H1 (cell line): ENCODE data around the gene TRAPPC6A. TPM values are rescaled to one million over a fixed set of nuclear protein-coding genes. Genes with fewer than 3 reads are reported as not detected.

Experiments used
- CTCF ChIA-PET: fragments of 300-600 bp; sonication (Branson Sonifier 250); formaldehyde crosslinking; loops from one replicate; lab custom pipeline; 2021; ENCODE audit not compliant: partially characterized antibody; lab: Charles Lee
- POLR2A ChIA-PET: fragments of 300-600 bp; sonication (Branson Sonifier 250); formaldehyde crosslinking; loops from one replicate; lab custom pipeline; 2021; ENCODE audit warnings: inconsistent platforms; ENCODE audit not compliant: partially characterized antibody; lab: Charles Lee
- DNase-seq, 2 experiments: peaks; one replicate each; pipeline versions ENCODE4 v3.0.0 to v3.0.0-alpha.2; 2010 to 2022; ENCODE audit warnings: low spot score in 2 of 2, low read depth in 1 of 2, mixed read lengths in 1 of 2
- FAIRE-seq: peaks from 2 replicates; lab custom pipeline; 2011; peaks lifted over from hg19 to GRCh38; lab: Jason Lieb, UNC
- H2AFZ ChIP-seq: 2 replicates; pipeline ENCODE4 v1.8.1; 2012; ENCODE audit warnings: low read length, inconsistent platforms
- H2AK5ac ChIP-seq: 2 replicates; pipeline ENCODE4 v1.6.1; 2013; ENCODE audit warnings: low read depth, low read length
- H2BK120ac ChIP-seq: replicated peaks from 2 replicates; pipeline ENCODE3; 2013; ENCODE audit warnings: low read depth, low read length, inconsistent platforms
- H2BK12ac ChIP-seq: 2 replicates; pipeline ENCODE4 v1.6.1; 2013; ENCODE audit warnings: low read depth, low read length
- H2BK15ac ChIP-seq: 2 replicates; pipeline ENCODE4 v1.6.1; 2013; ENCODE audit warnings: low read length
- H2BK20ac ChIP-seq: 2 replicates; pipeline ENCODE4 v1.6.1; 2013; ENCODE audit warnings: low read length
- H2BK5ac ChIP-seq: 2 replicates; pipeline ENCODE4 v1.6.1; 2013; ENCODE audit warnings: low read depth, low read length
- H3K14ac ChIP-seq: 2 replicates; pipeline ENCODE4 v1.6.1; 2013; ENCODE audit warnings: inconsistent platforms; ENCODE audit not compliant: insufficient read length
- H3K18ac ChIP-seq: 2 replicates; pipeline ENCODE4 v1.6.1; 2013; ENCODE audit warnings: low read length; ENCODE audit errors: extremely low read depth
- H3K23ac ChIP-seq: 2 replicates; pipeline ENCODE4 v1.6.1; 2013; ENCODE audit warnings: inconsistent platforms; ENCODE audit not compliant: insufficient read length
- H3K23me2 ChIP-seq: 2 replicates; pipeline ENCODE4 v1.6.1; 2013; ENCODE audit warnings: low read depth, low read length
- H3K27ac ChIP-seq: 2 replicates; pipeline ENCODE4 v1.6.1; 2011; ENCODE audit warnings: low read depth, low read length, inconsistent platforms
- H3K27me3 ChIP-seq, 4 experiments: replicated peaks in 1 of 4; 1 replicate in 1 of 4; 2 replicates in 3 of 4; pipeline versions ENCODE4 v1.6.1 to v1.8.1; 2011 to 2013; ENCODE audit warnings: low read length in 3 of 4, mild to moderate bottlenecking in 3 of 4, inconsistent platforms in 2 of 4, mixed read lengths in 2 of 4, moderate library complexity in 1 of 4; ENCODE audit not compliant: control insufficient read depth in 3 of 4, insufficient read depth in 3 of 4; ENCODE audit errors: extremely low read depth in 1 of 4
- H3K36me3 ChIP-seq, 4 experiments: 2 replicates each; pipeline versions ENCODE4 v1.6.1 to v1.8.1; 2011 to 2013; ENCODE audit warnings: mild to moderate bottlenecking in 4 of 4, low read length in 3 of 4, moderate library complexity in 2 of 4, control low read depth in 1 of 4, inconsistent platforms in 1 of 4; ENCODE audit not compliant: insufficient read depth in 4 of 4, control insufficient read depth in 2 of 4
- H3K4ac ChIP-seq: replicated peaks from 2 replicates; pipeline ENCODE3; 2013; ENCODE audit warnings: low read length, low read depth, mixed read lengths, inconsistent platforms; ENCODE audit not compliant: insufficient read length
- H3K4me1 ChIP-seq, 4 experiments: replicated peaks in 1 of 4; 1 replicate in 1 of 4; 2 replicates in 3 of 4; pipeline versions ENCODE4 v1.6.1 to v1.8.1; 2011 to 2013; ENCODE audit warnings: low read length in 3 of 4, inconsistent platforms in 2 of 4, mixed read lengths in 1 of 4; ENCODE audit not compliant: insufficient read depth in 4 of 4, control insufficient read depth in 3 of 4
- H3K4me2 ChIP-seq, 2 experiments: 2 replicates each; pipeline versions ENCODE4 v1.6.1 to v1.8.1; 2011 to 2013; ENCODE audit warnings: low read depth in 2 of 2, low read length in 2 of 2, control low read depth in 1 of 2, inconsistent platforms in 1 of 2, mild to moderate bottlenecking in 1 of 2; ENCODE audit not compliant: insufficient read depth in 1 of 2
- H3K4me3 ChIP-seq, 4 experiments: fragments of 200-600, 300-600 bp in 1 of 4; sonication (generic), shearing (Covaris generic), sonication (Bioruptor Twin) in 1 of 4; 2 replicates each; pipeline versions ENCODE4 v1.5.1 to v1.8.1; 2011 to 2016; ENCODE audit warnings: low read length in 4 of 4, low read depth in 3 of 4, control low read depth in 2 of 4, inconsistent platforms in 2 of 4, mild to moderate bottlenecking in 2 of 4, mixed read lengths in 1 of 4, moderate library complexity in 1 of 4; ENCODE audit not compliant: insufficient read depth in 2 of 4; ENCODE audit errors: extremely low read depth in 1 of 4
- H3K56ac ChIP-seq: replicated peaks from 2 replicates; pipeline ENCODE3; 2013; ENCODE audit warnings: low read depth, mild to moderate bottlenecking, mixed read lengths, low read length, inconsistent platforms; ENCODE audit not compliant: insufficient read length
- H3K79me1 ChIP-seq: 2 replicates; pipeline ENCODE4 v1.6.1; 2013; ENCODE audit warnings: low read depth, low read length, control low read depth
- H3K79me2 ChIP-seq, 2 experiments: 2 replicates each; pipeline versions ENCODE4 v1.6.1 to v1.8.1; 2012 to 2013; ENCODE audit warnings: low read length in 2 of 2, mild to moderate bottlenecking in 2 of 2, inconsistent platforms in 1 of 2; ENCODE audit not compliant: insufficient read depth in 2 of 2, control insufficient read depth in 1 of 2
- H3K9ac ChIP-seq, 4 experiments: replicated peaks in 1 of 4; 1 replicate in 1 of 4; 2 replicates in 3 of 4; pipeline versions ENCODE4 v1.6.1 to v1.8.1; 2011 to 2013; ENCODE audit warnings: low read depth in 3 of 4, low read length in 3 of 4, control low read depth in 2 of 4, mild to moderate bottlenecking in 2 of 4, moderate library complexity in 2 of 4, inconsistent platforms in 1 of 4; ENCODE audit errors: extremely low read depth in 1 of 4
- H3K9me3 ChIP-seq, 2 experiments: 2 replicates each; pipeline versions ENCODE4 v1.6.1 to v1.8.1; 2012 to 2013; ENCODE audit warnings: mild to moderate bottlenecking in 2 of 2, moderate library complexity in 2 of 2, control low read depth in 1 of 2, inconsistent platforms in 1 of 2, low read depth in 1 of 2, low read length in 1 of 2, mixed read lengths in 1 of 2; ENCODE audit not compliant: insufficient read depth in 2 of 2
- H4K20me1 ChIP-seq, 2 experiments: replicated peaks in 1 of 2; 2 replicates each; pipeline versions ENCODE3 to v1.8.1; 2011 to 2013; ENCODE audit warnings: inconsistent platforms in 2 of 2, low read length in 2 of 2, mild to moderate bottlenecking in 1 of 2; ENCODE audit not compliant: insufficient read depth in 2 of 2, control insufficient read depth in 1 of 2
- H4K5ac ChIP-seq: 2 replicates; pipeline ENCODE4 v1.6.1; 2013; ENCODE audit warnings: low read length, low read depth, mixed read lengths, inconsistent platforms; ENCODE audit not compliant: insufficient read length
- H4K8ac ChIP-seq: 2 replicates; pipeline ENCODE4 v1.8.0; 2013; ENCODE audit warnings: mild to moderate bottlenecking, moderate library complexity, low read length, inconsistent platforms; ENCODE audit not compliant: insufficient read depth; ENCODE audit errors: extremely low read depth
- H4K91ac ChIP-seq: replicated peaks from 2 replicates; pipeline ENCODE3; 2013; ENCODE audit warnings: low read length, mixed read lengths, inconsistent platforms; ENCODE audit not compliant: insufficient read length
- YY1 ChIP-seq: IDR thresholded peaks from 2 replicates; pipeline ENCODE4 v1.6.1; 2011; ENCODE audit warnings: low read depth, mild to moderate bottlenecking, low read length
- WGBS, 2 experiments: shearing (Covaris generic) in 1 of 2; methylation state at CpG; one replicate each; pipeline versions ENCODE4 v1.1.6 to v1.1.7; 2013 to 2015; ENCODE audit warnings: low lambda C conversion rate in 2 of 2, mixed read lengths in 2 of 2, inconsistent platforms in 1 of 2, low coverage in 1 of 2, missing lambda C conversion rate in 1 of 2; ENCODE audit not compliant: insufficient replicate concordance in 2 of 2, insufficient coverage in 1 of 2, insufficient read length in 1 of 2; ENCODE audit errors: extremely low coverage in 1 of 2, missing lambda C conversion rate in 1 of 2; 5-methylcytosine and 5-hydroxymethylcytosine counted together
- polyA plus RNA-seq, 7 experiments: library from polyadenylated mRNA; depleted of rRNA in 3 of 7; stranded (reverse) in 5 of 7; unstranded in 2 of 7; fragments of >200 nt in 5 of 7; fragments of 200-250 nt in 2 of 7; gene quantifications; 1 replicate in 5 of 7; 2 replicates in 1 of 7; 4 replicates in 1 of 7; pipeline versions ENCODE4 v1.2.1 to v1.2.3, GENCODE V29; 2011 to 2013; ENCODE audit warnings: missing spikeins in 2 of 7, mixed read lengths in 2 of 7
- total RNA-seq: library from RNA; stranded (reverse); fragmentation: NEBNext Ultra II Directional; extraction: Animal tissue kit (Norgen Biotek cat#: 25700); gene quantifications from 2 replicates; pipeline ENCODE4 v1.2.1, GENCODE V29; 2021

The TRAPPC6A gene
- total and polyA plus RNA-seq, 2 of the 8 experiments (the other 6 are each of a cell fraction or from before 2014, with no cell fraction given): 31.8 to 130 TPM

DNA sequence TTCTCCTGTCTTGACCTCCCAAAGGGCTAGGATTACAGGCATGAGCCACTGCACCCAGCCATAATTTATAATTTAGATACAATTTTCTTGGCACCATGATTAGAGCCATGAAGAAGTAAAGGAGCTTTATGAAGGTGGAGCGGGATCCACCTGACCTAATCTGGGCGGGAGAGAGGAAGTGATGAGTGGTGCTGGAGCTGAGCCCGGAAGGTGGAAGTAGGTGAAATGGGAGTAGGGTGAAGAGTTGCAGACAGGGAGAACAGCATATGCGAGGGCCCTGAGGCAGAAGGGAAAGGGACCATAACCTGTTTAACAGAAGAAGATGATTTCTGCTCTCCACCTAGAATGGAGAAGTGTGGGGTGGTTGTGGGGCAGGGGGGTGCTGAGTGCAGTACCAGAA is 4.7 kb upstream of the TRAPPC6A start:
- no peak overlapping the region for H3K9ac ChIP-seq
- no peak overlapping the region for H3K23ac ChIP-seq
- H2AK5ac ChIP-seq: no peak overlapping the region
- peaks cover 2% of the 10 kb centered on the region in 2 experiments for H4K20me1 ChIP-seq
- WGBS, 2 experiments: 88% methylated on average over 4 of the region's 4 CpGs; no CpG with 5 or more reads in 1 of the 2 experiments
- peaks cover 0 to 8% (median 2%) of the 10 kb centered on the region in 4 experiments; a peak in 5 of 7 replicates for H3K4me1 ChIP-seq
- H2BK20ac ChIP-seq: no peak overlapping the region
- H3K27ac ChIP-seq: no peak overlapping the region
- H2BK12ac ChIP-seq: no peak overlapping the region
- no peak overlapping the region for H3K4ac ChIP-seq
- no peak overlapping the region for H2BK120ac ChIP-seq
- ChIA-PET CTCF (interaction anchor here (0.6 to 8.1 kb wide), 8 partner anchors 8 to 286 kb away, joined by 3 to 54 read pairs (median 4); no protein-coding TSS in a partner anchor), POLR2A (interaction anchor here (0.6 to 1.6 kb wide), 3 partner anchors 36 to 146 kb away, joined by 3 to 4 read pairs (median 4); no protein-coding TSS in a partner anchor)
- no peak for TF ChIP-seq YY1
- H3K27me3 ChIP-seq: no peaks in the 10 kb centered on the region; a peak in 1 of 7 replicates
- no peak overlapping the region for H3K4me3 ChIP-seq
- H3K4me2 ChIP-seq: no peak overlapping the region
- peaks cover 2% of the 10 kb centered on the region for H3K79me1 ChIP-seq
- peaks cover 0 to 6% of the 10 kb centered on the region in 2 experiments; a peak in 1 of 4 replicates for H3K79me2 ChIP-seq
- no peak overlapping the region for H3K18ac ChIP-seq
- H3K14ac ChIP-seq: no peak overlapping the region
- no peak for FAIRE-seq
- no peak overlapping the region for H2AFZ ChIP-seq
- no peak overlapping the region for H2BK15ac ChIP-seq
- peaks cover 9% of the 10 kb centered on the region for H3K23me2 ChIP-seq
- no peak overlapping the region for H4K5ac ChIP-seq
- no peaks in the 10 kb centered on the region for H3K9me3 ChIP-seq
- no peaks in the 10 kb centered on the region for H3K36me3 ChIP-seq
- no peak overlapping the region for H4K8ac ChIP-seq
- no peak overlapping the region for H3K56ac ChIP-seq
- H2BK5ac ChIP-seq: no peak overlapping the region
- H4K91ac ChIP-seq: no peak overlapping the region
- no peak for DNase-seq
